HFFc6 (cell line): Measurements from ENCODE around the gene ST8SIA4. TPM values are rescaled to one million over a fixed set of nuclear protein-coding genes. Genes with fewer than 3 reads are reported as not detected.

ENCODE experiments used
- DNase-seq: peaks from one replicate; pipeline ENCODE4 v3.0.0-alpha.2; 2018
- H3K27ac Mint-ChIP-seq: 2 replicates; pipeline ENCODE4 v1.8.0; 2020; ENCODE audit warnings: mild to moderate bottlenecking, mixed read lengths
- H3K27me3 Mint-ChIP-seq: 2 replicates; pipeline ENCODE4 v1.8.0; 2021; ENCODE audit warnings: mild to moderate bottlenecking, moderate library complexity, mixed read lengths; ENCODE audit not compliant: insufficient read depth
- H3K36me3 Mint-ChIP-seq: 2 replicates; pipeline ENCODE4 v1.8.0; 2021; ENCODE audit warnings: low read depth, mixed read lengths
- H3K4me1 Mint-ChIP-seq: 2 replicates; pipeline ENCODE4 v1.8.0; 2020; ENCODE audit warnings: low read depth, mixed read lengths
- H3K4me3 Mint-ChIP-seq: 2 replicates; pipeline ENCODE4 v1.8.0; 2020; ENCODE audit warnings: mild to moderate bottlenecking, moderate library complexity, mixed read lengths
- H3K9me3 Mint-ChIP-seq: 2 replicates; pipeline ENCODE4 v1.8.0; 2020; ENCODE audit warnings: mild to moderate bottlenecking, mixed read lengths
- CTCF ChIP-seq: fragments of 200-600 bp; sonication (generic); IDR thresholded peaks from 2 replicates; pipeline ENCODE4 v1.5.0; 2021; ENCODE audit warnings: antibody characterized with exemption, mild to moderate bottlenecking
- long read RNA-seq: library from polyadenylated mRNA; unstranded; transcript quantifications from one replicate; pipeline ENCODE4 v2.0.0, GENCODE V29; 2019
- total RNA-seq, 6 experiments: library from RNA; stranded (reverse); fragmentation: NEBNext Ultra II Directional; extraction: Animal tissue kit (Norgen Biotek cat#: 25700); gene quantifications; 2 replicates in 1 of 6; 3 replicates in 5 of 6; pipeline ENCODE4 v1.2.3, GENCODE V29; 2021

The ST8SIA4 gene
- total RNA-seq: not detected
- long read RNA-seq: 0 reads

GRCh38 chr5:100903039-100903887, at the start of gene ST8SIA4:
TSS of gene ST8SIA4 (minus strand) at chr5:100903282. CDS start at chr5:100902955, 327 bp downstream.
- peaks cover 12% of the 10 kb centered on the region for H3K9me3 Mint-ChIP-seq
- H3K27ac Mint-ChIP-seq: no peak within 1 kb of the TSS
- no peak for DNase-seq
- TF ChIP-seq CTCF: no peak
- no peaks in the 10 kb centered on the region for H3K36me3 Mint-ChIP-seq
- H3K4me1 Mint-ChIP-seq: no peaks in the 10 kb centered on the region
- no peak within 1 kb of the TSS for H3K4me3 Mint-ChIP-seq
- peaks cover 15% of the 10 kb centered on the region for H3K27me3 Mint-ChIP-seq

DNA sequence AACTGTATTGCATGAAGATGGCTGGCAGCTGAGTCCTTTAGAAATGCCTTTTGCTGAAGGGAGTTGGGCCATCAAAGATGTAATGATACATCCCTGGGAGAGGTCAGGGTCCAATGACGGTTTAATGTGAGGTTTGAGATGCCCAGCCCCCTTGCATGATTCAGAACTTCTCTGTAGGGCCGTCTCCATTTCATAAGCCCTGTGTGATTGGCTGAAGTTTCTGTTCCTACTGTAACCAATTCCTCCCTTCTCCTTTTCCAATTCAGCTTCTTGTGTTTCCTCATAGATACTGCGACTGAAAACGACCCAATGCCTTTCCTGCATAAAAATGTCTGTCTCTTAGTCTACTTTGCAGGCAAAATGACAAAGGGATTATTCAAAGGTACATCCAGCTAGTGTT, 47.9 kb upstream of the ST8SIA4 start:
- no peak for TF ChIP-seq CTCF
- peaks cover 48% of the 10 kb centered on the region for H3K9me3 Mint-ChIP-seq
- no peak for DNase-seq
- no peak overlapping the region for H3K4me3 Mint-ChIP-seq
- H3K4me1 Mint-ChIP-seq: no peaks in the 10 kb centered on the region
- no peak overlapping the region for H3K27ac Mint-ChIP-seq
- H3K27me3 Mint-ChIP-seq: no peaks in the 10 kb centered on the region
- no peaks in the 10 kb centered on the region for H3K36me3 Mint-ChIP-seq

- Mint-ChIP-seq H3K36me3 (no peaks in the 10 kb centered on the region), H3K27ac (no peak overlapping the region), H3K27me3 (no peaks in the 10 kb centered on the region), H3K4me3 (no peak overlapping the region), H3K9me3 (peaks cover 18% of the 10 kb centered on the region), H3K4me1 (no peaks in the 10 kb centered on the region)
- DNase-seq: no peak
- TF ChIP-seq CTCF: no peak
These were observed 10.2 kb upstream of the ST8SIA4 start for GRCh38 chr5:100913298-100913697.

DNA sequence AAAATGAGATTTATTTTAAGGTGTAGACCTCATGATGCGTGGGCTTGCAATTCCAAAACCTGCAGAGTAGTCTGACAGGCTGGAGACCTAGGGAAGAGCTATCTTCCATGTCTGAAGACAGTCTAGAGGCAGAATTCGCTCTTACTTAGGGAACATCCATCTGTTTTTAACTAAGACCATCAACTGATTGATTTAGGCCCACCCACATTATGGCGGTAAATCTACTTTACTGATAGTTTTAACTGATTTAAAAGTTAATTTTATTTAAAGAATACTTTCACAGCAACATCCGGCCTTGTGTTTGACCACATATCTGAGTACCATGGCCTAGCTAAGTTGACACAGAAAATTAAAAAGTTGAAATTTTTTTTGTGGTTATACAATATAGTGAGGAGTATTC, 6.0 kb upstream of the ST8SIA4 start:
- Mint-ChIP-seq H3K4me3 (no peak overlapping the region), H3K36me3 (no peaks in the 10 kb centered on the region), H3K27ac (no peak overlapping the region), H3K4me1 (no peaks in the 10 kb centered on the region), H3K27me3 (no peaks in the 10 kb centered on the region), H3K9me3 (peaks cover 6% of the 10 kb centered on the region; the same call in 1 of the 2 replicates)
- TF ChIP-seq CTCF: no peak
- DNase-seq: no peak

DNA sequence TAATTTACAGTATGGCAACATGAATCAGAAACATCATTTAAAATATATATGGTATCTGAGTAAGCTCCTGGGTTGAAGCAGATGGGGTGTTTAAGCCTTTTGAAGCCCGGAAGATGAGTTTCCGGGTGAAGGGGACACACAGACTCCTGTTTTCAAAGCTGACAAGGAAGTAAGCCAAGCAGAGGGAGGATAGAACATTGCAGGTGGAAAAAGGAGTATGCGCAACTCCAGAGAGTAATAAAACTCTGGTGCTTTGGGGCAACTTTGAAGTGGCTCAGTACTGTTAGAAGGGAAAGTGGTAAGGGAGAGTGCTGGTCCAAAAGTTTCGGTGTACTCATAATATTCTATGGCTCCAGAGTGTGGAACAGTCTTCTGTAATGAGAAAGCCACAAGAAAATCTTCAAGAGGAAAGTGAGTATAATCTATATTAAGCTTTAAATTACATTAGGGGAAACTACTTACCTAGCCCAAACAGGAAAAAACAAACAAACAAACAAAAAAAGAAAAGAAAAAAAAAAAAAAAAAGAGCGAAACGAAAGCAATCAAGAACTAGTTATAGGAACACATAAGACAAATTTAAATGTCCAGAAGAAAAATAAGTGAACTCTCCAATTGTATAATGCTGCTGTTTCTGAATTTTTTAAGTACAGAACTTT, 2.3 kb upstream of the ST8SIA4 start:
- Mint-ChIP-seq H3K4me3 (no peak overlapping the region), H3K4me1 (no peaks in the 10 kb centered on the region), H3K27ac (no peak overlapping the region), H3K36me3 (no peaks in the 10 kb centered on the region), H3K9me3 (peaks cover 7% of the 10 kb centered on the region), H3K27me3 (peaks cover 15% of the 10 kb centered on the region; the same call in 1 of the 2 replicates)
- TF ChIP-seq CTCF: no peak
- DNase-seq: no peak
